Measurements from ENCODE around the gene MRO.
"Not testable (repeated sequence)": the region's sequence is repeated elsewhere in the genome, so short reads cannot be mapped to it uniquely, and the experiment has no call there.

Gene MRO

GRCh38 chr18:50790948-50791347, 28.9 kb downstream of the MRO start:
- DNase-seq: no peak

DNA sequence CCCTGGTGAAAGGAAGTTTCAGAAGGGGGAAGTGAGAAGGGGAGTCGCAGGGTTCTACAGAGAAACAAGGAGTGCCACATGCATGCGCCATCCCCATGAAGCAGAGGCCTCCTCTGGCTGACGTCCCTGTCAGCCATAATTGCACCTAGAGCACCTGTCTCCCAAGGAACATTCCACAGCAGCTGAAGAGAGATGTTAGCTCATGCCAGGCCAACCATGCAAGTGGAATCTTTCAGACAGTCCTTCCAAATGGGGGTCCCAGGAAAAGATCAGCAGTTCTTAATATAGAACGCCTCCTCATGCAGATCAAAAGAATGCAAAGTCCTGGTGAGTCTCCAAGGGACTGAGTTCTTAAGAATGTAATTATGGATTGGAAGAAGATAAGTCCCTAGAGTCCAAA, 29.6 kb downstream of the MRO start:
- DNase-seq: no peak

- no peak for DNase-seq
These were observed 31.5 kb downstream of the MRO start for GRCh38 chr18:50788284-50788683.

DNA sequence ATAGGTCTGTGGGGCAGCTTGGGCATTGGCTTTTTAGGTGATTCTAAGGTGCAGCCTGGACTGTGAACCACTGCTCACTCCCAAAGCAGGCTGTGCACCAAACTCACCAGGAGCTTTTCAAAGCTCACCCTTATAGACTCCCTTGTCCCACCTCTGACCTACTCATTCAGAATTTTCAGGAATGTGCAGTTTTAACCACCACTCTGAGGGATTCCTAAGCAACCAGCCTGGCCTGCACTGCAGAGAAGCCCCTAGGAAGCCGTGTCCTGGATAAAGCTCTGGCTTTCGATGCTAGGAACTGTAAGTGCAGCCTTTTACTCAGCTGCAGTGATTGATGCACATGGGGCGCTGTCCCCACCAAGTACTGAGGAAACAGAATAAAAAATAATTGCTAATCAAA, 33.0 kb downstream of the MRO start:
- no peak for DNase-seq

DNA sequence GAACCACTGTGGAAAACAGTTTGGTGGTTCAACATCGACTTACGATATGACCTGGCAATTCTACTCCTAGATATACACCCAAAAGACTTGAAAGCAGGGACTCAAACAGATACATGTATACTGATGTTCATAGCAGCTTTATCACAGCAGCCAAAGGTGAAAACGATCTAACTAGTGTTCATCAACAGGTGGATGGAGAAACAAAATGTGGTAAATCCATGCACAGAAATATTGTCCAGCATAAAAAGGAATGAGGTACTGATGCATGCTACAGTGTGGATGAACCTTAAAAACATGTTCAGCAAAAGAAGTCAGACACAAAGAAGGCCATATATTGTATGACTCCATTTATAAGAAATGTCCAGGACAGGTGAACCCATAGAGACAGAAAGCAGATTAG, 36.3 kb downstream of the MRO start:
- no peak for DNase-seq

GRCh38 chr18:50779021-50779420, 40.8 kb downstream of the MRO start:
- not testable (repeated sequence) for DNase-seq

GRCh38 chr18:50776383-50776782, 43.4 kb downstream of the MRO start:
- DNase-seq: no peak

- DNase-seq: no peak
These were observed 44.1 kb downstream of the MRO start for GRCh38 chr18:50775726-50776125.

- DNase-seq: no peak
These were observed 44.6 kb downstream of the MRO start for GRCh38 chr18:50775207-50775606.

DNA sequence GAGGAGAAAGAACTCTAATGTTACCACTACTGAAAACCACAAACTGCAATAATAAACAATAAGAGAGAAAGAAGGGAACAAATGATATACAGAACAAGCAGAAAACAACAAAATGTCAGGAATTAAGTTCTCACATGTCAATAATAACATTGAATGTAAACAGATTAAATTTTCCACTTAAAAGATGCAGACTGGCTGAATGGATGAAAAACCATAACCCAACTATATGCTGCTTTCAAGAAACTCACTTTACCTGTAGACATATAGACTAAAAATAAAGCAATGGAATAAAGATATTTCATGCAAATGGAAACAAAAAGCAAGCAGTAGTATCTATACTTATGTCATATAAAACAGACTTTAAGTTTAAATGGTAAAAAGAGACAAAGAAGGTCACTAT, 50.4 kb downstream of the MRO start:
- DNase-seq: no peak

- no peak for DNase-seq
These were observed 62.5 kb downstream of the MRO start for GRCh38 chr18:50757358-50757757.

DNA sequence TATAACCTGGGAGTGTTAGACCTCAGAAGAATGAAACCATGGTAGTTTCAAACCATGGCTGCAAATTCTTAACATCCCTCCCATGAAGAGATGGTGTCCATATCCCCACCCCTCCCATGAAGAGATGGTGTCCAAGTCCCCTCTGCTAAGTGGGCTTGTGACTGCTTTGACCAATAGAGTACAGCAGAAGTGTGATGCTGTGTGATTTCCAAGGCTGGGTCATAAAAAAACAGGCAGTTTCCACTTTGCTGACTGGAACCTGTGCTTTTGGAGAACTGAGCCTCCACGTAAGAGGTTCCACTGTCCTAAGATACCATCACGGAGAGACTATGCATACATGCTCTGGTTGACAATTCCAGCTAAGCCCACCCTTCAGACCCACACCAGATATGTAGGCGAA, 65.5 kb downstream of the MRO start:
- no peak for DNase-seq

GRCh38 chr18:50753311-50753710, 66.5 kb downstream of the MRO start:
- DNase-seq: no peak

DNA sequence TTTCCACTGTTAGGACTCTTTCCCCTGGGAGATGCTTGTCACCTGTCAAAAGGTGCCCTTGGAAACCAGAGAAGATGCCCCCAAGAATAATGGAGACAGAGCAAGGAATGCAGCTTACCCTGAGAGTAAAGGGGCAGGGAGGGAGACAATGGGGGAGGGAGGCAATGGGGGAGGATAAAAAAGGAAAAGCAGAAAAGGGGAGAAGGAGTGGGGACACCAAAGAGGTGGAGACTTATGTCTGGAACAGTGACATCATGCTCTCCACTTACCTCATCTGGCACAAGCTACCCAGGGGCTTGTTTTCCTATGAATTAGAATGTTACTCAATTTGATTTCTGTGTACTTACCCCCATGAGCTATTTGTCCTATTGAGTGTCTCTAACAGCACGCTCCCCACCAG, 67.9 kb downstream of the MRO start:
- no peak for DNase-seq

- DNase-seq: no peak
These were observed 68.3 kb downstream of the MRO start for GRCh38 chr18:50751490-50751889.

DNA sequence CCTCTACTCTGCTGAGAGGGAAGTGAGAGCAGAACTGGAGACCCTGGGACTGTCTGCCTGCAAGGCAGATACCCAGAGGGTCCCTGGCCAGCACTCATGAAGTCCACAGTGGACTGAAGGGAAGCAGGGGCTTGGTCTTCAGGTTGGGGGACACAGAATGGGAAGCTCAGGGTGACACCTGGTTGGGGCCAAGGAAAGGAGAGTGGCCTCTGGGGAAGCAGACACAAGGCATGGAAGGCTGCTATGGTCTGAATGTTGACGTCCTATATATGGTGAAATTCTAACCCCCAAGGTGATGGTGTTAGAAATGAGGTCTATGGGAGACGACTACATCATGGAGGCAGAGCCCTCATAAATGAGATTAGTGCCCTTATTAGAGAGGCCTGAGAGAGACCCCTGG, 69.3 kb downstream of the MRO start:
- DNase-seq: no peak

- DNase-seq: no peak
These were observed 69.9 kb downstream of the MRO start for GRCh38 chr18:50749945-50750344.

DNA sequence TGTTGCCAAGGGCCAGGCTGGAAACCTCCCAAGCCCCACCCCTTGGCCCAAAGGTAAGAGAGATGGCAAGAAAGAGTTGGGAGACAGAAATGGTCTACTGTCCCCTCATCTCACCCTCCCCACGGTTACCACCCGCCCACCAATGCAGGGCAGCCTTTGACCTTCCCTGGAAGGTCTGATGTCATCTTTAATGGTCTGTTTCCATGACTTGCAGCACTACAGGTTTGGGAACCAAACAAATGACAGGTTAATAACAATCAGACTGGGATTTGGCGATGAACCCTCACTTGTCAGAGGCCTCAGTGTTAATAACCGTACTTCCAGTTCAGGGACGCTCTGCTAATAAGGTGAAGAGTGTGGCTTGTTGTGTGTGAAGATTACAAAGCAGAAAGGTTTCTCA, 70.4 kb downstream of the MRO start:
- no peak for DNase-seq

- no peak for DNase-seq
These were observed 71.3 kb downstream of the MRO start for GRCh38 chr18:50748243-50749229.

DNA sequence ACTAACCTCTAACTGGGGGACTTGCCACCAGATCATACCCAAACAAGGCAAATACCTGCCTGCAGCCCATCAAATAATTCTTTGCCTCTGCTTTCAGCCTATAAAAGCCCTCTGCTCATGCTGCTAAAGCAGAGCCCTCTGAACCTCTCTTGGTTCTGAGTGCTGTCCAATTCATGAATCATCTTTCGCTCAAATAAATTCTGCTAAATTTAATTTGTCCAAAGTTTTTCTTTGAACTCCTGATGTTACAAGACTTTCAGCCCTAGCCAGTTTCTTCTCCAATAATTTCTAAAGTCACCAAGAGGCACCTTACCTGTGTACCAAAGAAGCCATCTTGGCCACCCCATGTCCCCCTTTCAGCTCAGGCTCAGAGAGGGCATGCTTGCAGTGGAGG, 72.0 kb downstream of the MRO start:
- DNase-seq: no peak

GRCh38 chr18:50745945-50746344, 73.9 kb downstream of the MRO start:
- no peak for DNase-seq
